ENCODE measurements around the gene TRMT10C.

DNA sequence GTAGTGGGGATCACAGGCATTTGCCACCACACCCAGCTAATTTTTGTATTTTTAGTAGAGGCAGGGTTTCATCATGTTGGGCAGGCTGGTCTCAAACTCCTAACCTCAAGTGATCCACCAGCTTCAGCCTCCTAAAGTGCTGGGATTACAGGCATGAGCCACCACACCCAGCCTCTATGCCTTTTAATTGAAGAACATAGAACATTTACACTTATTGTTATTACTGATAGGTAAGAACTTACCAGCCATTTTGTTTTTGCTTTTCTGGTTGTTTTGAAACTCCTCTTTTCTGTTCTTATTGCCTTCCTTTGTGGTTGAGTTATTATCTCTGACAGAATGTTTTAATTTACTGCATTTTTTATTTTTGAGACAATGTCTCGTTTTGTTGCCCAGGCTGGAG lies 41.5 kb downstream of the TRMT10C start:
- TF ChIP-seq, protein P1, sequence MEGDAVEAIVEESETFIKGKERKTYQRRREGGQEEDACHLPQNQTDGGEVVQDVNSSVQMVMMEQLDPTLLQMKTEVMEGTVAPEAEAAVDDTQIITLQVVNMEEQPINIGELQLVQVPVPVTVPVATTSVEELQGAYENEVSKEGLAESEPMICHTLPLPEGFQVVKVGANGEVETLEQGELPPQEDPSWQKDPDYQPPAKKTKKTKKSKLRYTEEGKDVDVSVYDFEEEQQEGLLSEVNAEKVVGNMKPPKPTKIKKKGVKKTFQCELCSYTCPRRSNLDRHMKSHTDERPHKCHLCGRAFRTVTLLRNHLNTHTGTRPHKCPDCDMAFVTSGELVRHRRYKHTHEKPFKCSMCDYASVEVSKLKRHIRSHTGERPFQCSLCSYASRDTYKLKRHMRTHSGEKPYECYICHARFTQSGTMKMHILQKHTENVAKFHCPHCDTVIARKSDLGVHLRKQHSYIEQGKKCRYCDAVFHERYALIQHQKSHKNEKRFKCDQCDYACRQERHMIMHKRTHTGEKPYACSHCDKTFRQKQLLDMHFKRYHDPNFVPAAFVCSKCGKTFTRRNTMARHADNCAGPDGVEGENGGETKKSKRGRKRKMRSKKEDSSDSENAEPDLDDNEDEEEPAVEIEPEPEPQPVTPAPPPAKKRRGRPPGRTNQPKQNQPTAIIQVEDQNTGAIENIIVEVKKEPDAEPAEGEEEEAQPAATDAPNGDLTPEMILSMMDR (IDR thresholded peaks at IDR 0.05; ENCODE audit: poor library complexity), result no peak
- no peak for TF ChIP-seq EZH2phosphoT487 (IDR thresholded peaks at IDR 0.05; ENCODE audit: low read depth, severe bottlenecking, unreplicated experiment)

Measured in hepatocyte (in vitro differentiated cells).